DLD1 (cell line): ENCODE data around the gene CLEC19A.

Experiments
- in situ Hi-C: cut with HindIII; loops from 2 replicates; pipeline ENCODE4 v1.10.0; 2017; ENCODE audit warnings: low sequenced_read_pairs

CLEC19A gene

DNA sequence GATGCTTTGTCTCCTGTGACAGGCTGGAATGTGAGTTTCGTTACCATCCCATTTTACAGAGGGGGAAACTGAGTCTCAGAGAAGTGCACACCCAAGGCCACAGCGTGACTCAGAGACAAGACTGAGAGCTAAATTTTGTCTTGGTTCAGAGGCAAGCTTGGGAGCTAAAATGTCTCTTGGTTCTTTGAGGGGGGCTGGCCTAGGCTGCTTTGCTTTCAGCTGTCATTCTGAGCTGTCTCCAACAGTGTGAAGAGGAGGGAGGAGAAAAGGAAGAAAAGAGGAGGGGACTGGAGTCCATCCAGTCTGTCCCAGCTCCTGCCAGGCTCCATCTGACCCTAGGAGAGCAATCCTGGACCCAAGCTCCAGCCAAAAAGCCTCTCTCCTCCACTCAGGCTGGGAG lies at the start of gene CLEC19A:
TSS of gene CLEC19A (plus strand) at position 301 of the 400 bp plus-strand sequence. CDS start 121 bp downstream, outside the sequence.
- in situ Hi-C loops: no loop called here

DNA sequence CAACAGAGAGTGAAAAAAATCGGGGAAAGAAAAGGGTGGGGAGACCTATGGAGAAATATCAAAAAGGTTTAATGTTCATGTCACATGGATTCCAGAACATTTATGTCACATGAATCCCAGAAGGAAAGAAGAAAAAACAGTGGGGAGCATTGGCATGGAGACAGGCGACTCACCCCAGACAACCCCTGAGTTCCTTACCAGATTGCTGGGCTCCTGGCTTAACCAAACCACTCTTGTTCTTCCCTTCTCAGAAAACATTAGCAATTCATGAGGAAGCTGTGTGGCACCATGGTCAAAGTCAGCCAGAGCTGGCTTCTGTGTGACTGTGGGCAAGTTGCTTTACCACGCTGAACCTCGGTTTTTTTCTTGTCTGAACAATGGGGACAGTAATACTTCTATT lies 49.6 kb upstream of the CLEC19A start:
- in situ Hi-C loops: no loop called here

DNA sequence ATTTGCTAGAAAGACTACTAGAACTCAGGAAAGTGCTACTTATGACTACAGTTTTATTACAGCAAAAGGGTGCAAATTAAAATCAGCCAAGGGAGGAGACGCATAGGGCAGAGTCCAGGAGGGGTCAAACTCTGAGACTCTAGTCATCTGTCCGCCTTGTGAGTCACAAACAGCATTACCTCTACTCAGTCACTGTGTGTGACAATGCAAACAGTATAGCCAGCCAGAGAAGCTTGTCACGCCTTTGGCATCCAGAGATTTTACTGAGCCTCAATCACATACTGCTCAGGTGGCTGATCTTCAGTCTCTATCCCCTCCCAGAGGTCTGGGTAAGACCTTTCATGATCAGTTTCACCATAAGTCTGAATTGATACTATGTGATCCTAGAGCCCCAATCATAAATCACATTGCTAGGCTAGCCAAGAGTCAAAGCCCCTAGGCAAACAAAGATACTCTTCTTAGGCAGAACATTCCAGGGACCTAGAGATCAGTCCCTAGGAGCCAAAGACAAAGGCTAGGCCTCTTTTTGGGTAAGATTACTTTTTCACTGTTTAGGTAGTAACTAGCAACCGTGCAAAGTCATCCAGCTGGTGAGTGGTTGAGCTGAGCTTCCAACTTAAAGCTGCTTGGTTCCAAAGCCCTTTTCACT lies 48.8 kb upstream of the CLEC19A start:
- in situ Hi-C loops: no loop called here

DNA sequence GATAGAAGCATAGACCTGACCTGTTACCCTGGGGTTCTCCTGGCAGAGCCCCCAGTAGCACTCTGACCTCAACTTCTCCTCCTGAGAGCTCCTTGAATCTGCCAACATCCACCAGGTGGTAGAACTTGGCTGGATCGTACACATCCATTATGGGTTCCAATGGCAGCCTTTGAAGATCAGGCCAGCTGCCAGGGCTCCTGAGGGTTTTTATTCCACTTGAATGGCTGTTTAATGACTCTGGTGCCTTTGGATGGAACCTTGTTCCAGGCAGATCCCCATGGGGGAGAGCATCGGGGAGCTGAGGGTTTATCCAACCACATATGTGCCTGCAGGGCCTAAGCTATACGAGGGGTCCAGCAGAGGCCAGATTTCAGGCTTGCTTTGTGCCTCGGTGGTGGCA lies 47.1 kb upstream of the CLEC19A start:
- in situ Hi-C loops: no loop called here

DNA sequence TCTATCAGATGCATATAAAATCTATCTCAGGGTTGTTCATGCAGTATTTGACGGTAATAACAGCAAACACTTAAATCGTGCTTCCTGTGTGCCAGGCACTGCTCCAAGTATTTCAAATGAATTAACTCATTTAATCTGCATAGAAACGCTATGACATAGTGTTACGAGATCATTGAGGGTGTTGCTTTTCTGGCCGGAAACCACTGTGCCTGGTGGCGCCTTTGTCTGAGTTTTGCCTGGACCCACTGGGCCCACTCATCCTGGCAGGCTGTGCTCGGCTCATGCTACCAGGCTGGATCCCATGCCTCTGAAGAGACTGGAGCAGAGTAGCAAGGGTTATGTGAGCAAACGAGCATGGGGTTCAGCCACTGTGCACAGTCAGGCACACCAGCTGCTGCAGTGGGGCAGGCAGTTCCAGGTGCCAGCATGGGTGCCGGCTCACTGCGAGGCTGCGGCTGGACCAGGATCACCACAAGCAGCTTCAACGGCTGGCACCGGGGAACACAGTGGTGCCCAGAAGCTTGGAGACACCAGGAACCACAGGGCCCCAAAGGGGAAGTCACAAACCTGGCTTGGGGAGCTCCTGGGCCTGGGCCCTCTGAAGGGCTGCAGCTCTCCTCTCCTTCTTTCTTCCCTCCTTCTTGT lies 45.9 kb upstream of the CLEC19A start:
- in situ Hi-C loops: no loop called here

DNA sequence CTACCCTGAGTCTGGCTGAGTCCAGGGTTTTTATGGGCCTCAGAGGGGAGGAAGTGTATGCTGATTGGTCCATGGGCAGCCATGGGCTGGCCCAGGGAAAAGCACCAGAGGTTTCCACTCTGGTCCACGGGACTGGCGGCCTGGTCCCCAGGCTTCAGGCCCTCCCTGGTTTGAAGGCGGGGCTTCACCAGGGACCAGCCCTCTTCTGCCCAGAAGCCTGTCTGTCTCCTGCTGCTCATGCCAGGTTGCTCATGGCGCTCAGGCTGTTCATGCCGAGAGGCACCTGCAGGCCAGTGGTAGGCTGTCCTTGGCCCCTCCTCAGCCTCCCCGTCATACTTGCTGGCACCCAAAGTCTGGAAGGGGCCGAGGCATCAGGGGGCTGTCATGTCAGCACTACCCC lies 45.0 kb upstream of the CLEC19A start:
- in situ Hi-C loops: no loop called here

DNA sequence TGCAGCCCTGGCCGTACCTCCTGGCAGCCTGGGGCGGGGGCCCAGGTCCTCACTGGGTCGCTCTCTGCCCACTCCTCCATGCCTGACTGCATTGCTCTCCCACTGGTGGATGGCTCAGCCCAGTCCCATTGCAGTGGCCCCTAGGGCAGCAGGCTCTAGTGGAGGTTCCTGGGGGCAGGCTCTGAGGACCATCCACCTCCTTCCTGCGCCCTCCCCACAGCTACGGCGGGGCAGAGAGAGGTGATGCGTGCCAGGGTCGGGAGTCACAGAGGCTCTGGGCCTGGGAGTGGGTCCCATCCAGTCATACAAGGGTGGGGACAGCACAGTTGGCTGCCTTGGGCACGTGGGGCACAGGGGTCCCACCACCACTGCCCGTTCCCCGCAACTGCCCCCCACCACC lies 44.0 kb upstream of the CLEC19A start:
- in situ Hi-C loops: no loop called here

DNA sequence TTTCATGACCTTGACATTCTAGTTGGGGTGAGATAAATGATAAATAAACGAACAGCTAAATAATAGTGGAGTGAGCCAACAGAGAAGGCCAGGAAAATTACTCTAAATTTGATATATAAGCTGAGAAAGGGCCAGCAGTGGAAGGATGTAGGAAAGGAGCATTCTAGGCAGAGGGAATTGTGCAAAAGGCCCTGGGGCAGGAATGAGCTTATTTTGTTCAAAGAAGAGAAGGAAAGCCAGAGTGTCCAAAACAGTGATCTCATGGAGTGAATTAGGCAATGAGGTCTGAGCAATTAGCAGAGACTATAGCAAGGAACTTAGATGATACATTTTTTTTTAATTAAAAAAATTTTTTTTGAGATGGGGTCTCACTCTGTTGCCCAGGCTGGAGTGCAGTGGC lies 43.3 kb upstream of the CLEC19A start:
- in situ Hi-C loops: no loop called here

DNA sequence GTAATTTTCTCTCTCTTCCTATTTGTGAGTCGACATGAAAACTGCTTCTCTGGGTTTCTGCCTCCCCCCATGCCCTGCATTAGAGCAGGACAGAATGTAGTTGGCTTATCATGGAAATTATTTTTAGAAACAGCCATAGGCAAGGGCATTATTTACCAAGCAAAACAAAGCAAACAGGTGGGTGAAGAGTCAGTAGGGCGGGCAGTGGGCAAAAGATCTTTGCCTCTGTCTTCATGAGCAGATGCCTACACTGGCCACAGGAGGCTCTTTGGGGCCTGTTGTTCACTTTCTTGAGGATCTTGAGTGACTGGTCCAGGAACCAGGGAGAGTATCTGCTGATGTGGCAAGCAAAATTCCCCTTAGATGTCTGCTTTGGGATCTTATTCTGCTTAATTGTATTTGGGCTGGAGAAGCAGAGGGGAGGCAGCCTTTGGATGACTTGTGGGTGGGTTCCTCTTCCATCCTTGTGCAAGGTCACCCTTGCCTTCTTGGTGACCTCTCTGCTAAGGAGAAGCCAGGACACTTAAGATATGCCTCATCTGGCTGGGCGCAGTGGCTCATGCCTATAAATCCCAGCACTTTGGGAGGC lies 42.5 kb upstream of the CLEC19A start:
- in situ Hi-C loops: no loop called here

DNA sequence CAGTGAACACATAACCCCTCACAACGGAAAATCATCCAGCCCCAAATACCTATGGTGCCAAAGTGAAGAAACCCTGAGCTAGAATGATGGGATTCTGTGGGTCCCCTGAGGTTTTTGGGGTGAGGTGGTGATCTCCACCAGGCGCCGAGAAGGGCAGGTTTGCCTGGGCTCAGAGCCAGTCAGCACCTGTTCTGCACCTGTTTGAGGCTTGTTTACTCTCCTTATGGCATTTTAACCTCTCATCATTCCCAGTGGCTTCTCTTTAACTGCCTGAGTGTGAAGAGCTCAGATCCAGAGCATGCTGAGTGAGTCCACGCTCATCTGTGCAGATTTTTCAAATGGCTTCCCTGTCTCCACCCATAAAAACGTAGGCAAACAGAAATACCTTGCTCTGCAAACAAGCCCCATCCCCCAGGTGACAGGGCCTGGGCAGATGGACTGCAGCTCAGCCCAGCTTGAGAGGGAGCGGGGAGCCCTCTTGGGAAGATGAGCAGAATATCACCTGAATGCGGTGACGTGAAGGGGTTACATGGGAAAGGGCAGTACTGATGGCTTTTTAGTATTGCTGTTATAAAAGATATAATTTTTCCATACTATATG lies 40.1 kb upstream of the CLEC19A start:
- in situ Hi-C loops: no loop called here

DNA sequence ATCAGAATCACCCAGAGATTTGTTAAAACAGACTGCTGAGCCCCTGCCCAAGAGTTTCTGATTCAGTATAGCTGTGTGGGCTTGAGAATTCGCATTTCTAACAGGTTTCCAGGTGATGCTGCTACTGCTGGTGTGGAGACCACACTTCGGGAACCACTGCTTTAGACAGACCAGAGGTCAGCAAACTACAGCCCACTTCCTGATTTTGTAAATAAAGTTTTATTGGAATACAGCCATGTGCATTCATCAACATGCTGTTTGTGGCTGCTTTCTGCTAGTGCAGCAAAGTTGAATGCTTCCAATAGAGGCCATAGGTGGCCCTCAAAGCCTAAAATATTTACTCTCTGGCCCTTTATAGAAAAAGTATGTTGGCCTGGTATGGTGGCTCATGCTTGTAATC lies 32.6 kb upstream of the CLEC19A start:
- in situ Hi-C loops: no loop called here

DNA sequence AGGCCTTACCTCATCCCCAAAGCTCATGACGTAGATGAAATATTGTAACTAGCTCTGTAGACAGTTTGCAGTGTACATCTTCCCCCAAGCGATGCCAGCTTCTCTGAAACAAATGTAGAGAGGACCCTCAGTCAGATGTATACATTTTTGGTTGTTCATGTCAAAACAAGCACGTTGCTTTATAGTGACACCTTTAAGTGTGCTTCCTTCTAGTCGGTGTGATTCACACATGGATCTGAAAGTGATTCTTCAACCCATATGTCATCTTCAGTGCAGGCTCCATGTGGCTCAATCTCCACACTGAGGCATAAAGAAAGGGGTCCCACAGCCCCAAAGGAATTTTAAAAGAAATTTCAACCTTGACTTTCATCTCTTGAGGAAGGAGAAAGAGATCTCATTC lies 30.9 kb upstream of the CLEC19A start:
- in situ Hi-C loops: no loop called here

DNA sequence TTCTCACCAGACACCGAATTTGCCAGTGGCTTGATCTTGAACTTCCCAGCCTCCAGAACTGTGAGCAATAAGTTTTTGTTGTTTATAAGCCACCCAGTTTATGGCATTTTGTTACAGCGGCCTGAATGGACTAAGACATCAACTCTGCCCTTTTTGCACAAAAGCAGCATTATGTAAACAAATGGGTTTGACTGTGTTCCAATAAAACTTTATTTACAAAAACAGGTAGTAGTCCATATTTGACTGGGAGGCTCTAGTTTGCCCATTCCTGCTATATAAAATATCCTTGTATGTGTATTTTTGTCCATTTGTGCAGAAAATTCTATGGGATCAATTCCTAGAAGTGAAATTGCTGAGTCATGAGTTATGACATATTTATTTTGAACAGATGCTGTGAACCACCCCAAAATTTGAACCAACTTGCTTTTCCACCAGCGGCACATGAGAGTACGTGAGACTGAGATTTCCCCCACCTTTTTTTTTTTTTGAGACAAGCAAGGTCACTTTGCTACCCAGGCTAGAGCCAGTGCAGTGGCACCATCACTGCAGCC lies 21.3 kb upstream of the CLEC19A start:
- in situ Hi-C loops: no loop called here

DNA sequence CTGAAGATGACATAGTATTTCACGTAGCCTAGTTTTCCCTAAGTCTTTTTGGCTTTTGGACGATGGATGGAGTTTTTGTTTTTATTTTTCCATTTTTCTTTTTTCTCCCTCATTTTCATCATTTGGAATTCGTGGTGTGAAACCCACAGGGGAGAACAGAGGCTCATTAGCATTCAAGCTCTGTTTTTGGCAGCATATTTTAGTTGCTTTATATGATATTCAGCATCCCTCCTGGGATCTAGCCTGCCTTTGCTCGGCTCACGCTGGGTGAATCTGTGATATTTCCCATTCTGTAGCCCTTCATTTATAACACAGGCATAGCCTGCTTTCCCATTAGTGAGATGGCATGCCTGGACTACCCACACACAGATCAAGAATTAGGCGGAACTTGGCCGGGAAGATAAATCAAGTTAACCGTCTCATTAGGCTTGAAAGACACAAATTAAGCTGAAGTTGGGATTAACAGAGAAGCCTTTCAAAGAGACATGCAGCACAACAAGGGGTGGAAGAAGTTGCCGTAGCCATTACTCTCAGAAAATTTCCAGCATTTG lies 20.1 kb upstream of the CLEC19A start:
- in situ Hi-C loops: no loop called here

DNA sequence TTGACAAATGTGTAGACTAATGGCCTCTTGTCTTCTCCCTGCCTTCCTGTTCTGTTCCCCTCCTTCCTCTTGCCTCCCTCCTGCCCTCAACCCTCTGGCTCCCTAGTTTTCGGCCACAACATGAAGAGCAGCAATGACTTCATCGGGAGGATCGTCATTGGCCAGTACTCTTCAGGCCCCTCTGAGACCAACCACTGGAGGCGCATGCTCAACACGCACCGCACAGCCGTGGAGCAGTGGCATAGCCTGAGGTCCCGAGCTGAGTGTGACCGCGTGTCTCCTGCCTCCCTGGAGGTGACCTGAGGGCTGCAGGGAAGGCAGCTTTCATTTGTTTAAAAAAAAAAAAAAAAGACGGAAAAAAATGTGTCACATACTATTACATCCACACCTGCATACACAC lies 18.8 kb upstream of the CLEC19A start:
- in situ Hi-C loops: no loop called here

DNA sequence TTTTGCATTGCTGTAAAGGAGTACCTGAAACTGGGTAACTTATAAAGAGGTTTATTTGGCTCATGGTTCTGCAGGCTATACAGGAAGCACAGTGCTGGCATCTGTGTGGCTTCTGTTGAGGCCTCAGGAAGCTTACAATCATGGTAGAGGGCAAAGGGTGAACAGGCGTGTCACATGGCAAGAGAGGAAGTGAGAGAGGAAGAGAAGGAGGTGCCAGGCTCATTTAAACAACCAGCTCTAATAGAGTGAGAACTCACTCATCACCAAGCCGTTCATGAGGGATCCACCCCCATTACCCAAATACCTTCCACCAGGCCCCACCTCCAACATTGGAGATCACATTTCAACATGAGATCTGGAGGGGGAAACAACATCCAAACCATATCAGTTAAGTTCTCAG lies 16.4 kb upstream of the CLEC19A start:
- in situ Hi-C loops: no loop called here

DNA sequence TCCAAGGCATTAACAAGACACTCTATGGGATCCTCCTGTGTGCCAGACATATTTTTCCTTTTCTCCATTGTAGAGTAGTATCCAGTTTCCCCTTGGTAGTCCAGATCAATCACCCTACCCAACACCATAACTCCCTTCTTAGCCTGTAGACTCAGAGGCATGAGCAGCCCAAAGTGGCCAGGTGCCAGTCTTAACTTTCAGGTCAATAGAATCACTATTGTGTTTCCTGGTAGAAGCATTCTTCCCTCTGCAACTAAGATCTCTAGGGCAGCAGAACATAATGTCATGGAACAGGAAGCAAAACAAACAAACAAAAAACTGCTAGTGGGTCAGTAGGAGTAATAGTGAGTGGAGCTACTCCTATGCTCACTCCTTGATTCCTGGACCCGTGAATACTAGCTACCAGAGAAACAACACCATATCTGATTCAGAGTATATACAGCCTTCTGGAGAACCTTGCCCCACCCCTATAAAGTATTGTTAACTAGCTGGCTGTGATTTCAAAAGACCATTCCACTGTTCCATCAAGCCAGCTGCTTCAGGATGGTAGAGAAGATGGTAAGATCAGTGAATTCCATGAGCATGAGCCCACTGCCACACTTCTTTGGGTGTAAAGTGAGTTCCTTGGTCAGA lies 11.2 kb upstream of the CLEC19A start:
- in situ Hi-C loops: no loop called here

DNA sequence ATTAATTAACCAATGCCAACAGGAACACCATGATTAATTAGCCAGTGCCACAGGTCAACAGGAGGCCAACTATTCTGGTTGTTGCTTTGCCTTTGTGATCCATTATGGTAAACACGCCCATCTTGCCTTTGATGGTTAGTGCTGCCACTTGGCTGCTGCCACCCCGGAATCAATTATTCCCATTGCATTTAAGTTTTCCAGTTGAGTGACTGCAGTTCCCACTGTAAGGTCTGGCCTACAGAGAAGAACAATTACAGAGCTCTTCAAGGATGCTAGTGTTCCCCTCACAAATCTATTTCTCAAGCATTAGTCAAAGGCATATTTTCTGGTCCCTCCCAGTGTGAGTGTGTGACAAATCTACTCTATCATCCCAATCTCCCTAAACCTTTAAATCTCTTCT lies 7.1 kb upstream of the CLEC19A start:
- in situ Hi-C loops: no loop called here

DNA sequence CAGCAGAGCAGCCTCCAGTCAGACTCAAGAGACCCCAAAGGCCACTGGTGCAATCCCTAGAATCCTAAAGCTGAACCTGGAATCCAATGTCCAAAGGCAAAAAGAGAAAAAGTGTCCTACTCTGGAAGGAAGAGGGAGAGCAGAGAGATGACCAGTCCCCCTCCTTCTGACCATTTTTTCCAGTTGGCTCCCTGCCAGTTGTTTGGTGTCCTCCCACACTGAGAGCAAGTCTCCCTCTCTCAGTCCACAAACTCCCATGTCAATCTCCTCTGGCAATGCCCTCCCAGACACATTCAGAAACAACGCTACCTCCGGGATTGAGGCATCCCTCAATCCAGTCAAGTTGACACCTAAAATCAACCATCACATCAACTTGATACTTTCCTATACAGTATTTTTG lies 4.3 kb upstream of the CLEC19A start:
- in situ Hi-C loops: loop anchor here (5.0 kb wide), 1 partner anchor 56 kb away; no protein-coding TSS in a partner anchor

DNA sequence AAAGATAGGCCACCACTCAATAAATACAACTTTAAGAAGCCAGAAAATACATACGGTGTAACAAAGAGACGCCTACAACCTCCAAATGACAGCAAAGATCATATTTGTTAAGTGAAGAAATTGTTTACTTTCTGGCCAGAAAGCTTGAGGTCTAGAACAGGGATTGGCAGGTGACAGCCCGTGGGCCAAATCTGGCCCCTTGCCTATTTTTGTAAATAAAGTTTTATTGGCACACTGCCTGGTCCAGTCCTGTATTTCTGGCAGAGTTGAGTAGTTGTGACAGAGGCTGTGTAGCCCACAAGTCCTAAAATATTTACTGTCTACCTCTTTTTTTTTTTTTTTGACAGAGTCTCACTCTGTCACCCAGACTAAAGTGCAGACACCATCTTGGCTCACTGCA lies 3.4 kb upstream of the CLEC19A start:
- in situ Hi-C loops: loop anchor here (5.0 kb wide), 1 partner anchor 55 kb away; no protein-coding TSS in a partner anchor

DNA sequence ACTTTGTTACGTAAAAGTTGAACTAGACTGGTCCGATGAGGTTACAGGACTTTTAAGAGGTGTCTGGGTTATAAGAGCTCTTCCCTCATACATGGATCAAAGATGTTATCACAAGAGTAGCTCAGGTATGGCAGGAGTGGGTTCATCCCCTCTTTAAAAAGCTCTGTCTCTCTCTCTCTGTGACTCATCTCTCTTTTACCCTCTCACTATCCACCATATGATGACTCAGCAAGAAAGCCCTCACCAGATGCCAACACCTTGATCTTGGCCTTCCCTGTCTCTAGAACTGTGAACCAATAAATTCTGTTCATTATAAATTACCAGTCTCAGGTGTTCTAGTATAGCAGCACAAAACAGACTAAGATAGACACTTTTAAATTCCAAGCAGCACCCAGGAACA lies 1.9 kb upstream of the CLEC19A start:
- in situ Hi-C loops: loop anchor here (5.0 kb wide), 1 partner anchor 54 kb away; no protein-coding TSS in a partner anchor
